ENCODE measurements around the gene AIF1. TPM values are rescaled to one million over a fixed set of nuclear protein-coding genes. Genes with fewer than 3 reads are reported as not detected.

Gene AIF1
- not detected in 2 replicates for total RNA-seq

- no peak for DNase-seq
Observed at GRCh38 chr6:31614684-31615578, at the start of gene AIF1. AIF1 (plus strand) TSS chr6:31615234; CDS start chr6:31615330, 96 bp downstream.

GRCh38 chr6:31567531-31568370, 47.3 kb upstream of the AIF1 start:
- no peak for DNase-seq

GRCh38 chr6:31568537-31568961, 46.5 kb upstream of the AIF1 start:
- DNase-seq, result no peak

GRCh38 chr6:31569861-31570536, 45.0 kb upstream of the AIF1 start:
- DNase-seq, result no peak

- no peak for DNase-seq
Observed at GRCh38 chr6:31572041-31572911, 42.8 kb upstream of the AIF1 start, which contains the start of gene LTA. LTA (plus strand) TSS chr6:31572289; CDS start chr6:31572743, 454 bp downstream.

GRCh38 chr6:31573239-31574105, 41.6 kb upstream of the AIF1 start:
- DNase-seq, result no peak

GRCh38 chr6:31574106-31575061, 40.6 kb upstream of the AIF1 start:
- DNase-seq, result no peak

- no peak for DNase-seq
Observed at GRCh38 chr6:31575335-31575901, 39.6 kb upstream of the AIF1 start, which contains the start of gene TNF. TNF (plus strand) TSS chr6:31575565; CDS start chr6:31575742, 177 bp downstream.

GRCh38 chr6:31575952-31576685, 38.9 kb upstream of the AIF1 start:
- DNase-seq, result no peak

GRCh38 chr6:31576897-31577578, 38.0 kb upstream of the AIF1 start:
- no peak for DNase-seq

- DNase-seq, result no peak
Observed at GRCh38 chr6:31577579-31577966, 37.5 kb upstream of the AIF1 start.

GRCh38 chr6:31578184-31579118, 36.6 kb upstream of the AIF1 start:
- peak; percentile 22 for DNase-seq

- DNase-seq, result no peak
Observed at GRCh38 chr6:31579119-31579505, 35.9 kb upstream of the AIF1 start.

GRCh38 chr6:31579546-31580437, 35.2 kb upstream of the AIF1 start:
- DNase-seq, result no peak

GRCh38 chr6:31580438-31580740, 34.6 kb upstream of the AIF1 start:
- DNase-seq, result no peak
